LNCaP clone FGC (cell line): ENCODE data around the gene SULF2.

Experiments
- DNase-seq: peaks from one replicate; pipeline ENCODE4 v3.0.0-alpha.2; 2011; ENCODE audit warnings: low read depth
- H3K4me3 ChIP-seq: 2 replicates; pipeline ENCODE4 v1.5.1; 2011; ENCODE audit warnings: mild to moderate bottlenecking, low read depth, low read length, control low read depth
- TF ChIP-seq, protein P1 (sequence below): IDR thresholded peaks from 2 replicates; pipeline ENCODE4 v1.5.1; 2012; ENCODE audit warnings: mild to moderate bottlenecking; ENCODE audit not compliant: control insufficient read depth, insufficient read depth; ENCODE audit errors: extremely low read depth

SULF2 gene

DNA sequence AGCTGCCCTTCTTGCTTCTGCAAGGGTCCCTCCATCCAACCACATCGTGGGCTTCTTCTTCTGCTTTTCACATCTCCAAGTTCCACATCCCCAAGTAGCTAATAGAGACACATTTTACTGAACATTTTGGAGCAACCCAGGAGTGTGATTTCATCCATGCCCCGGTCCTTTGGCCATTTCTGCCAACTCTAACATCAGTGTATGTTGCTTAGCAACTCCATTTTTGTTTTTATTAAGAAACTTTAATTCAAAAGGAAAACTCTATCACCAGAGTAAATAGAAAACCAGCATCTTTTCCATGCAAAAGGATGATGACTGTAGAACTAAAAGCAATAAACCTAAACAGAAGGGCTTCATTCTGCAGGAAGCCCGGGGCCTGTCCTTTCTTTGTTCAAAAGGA, 32.7 kb upstream of the SULF2 start:
- DNase-seq, result no peak

DNA sequence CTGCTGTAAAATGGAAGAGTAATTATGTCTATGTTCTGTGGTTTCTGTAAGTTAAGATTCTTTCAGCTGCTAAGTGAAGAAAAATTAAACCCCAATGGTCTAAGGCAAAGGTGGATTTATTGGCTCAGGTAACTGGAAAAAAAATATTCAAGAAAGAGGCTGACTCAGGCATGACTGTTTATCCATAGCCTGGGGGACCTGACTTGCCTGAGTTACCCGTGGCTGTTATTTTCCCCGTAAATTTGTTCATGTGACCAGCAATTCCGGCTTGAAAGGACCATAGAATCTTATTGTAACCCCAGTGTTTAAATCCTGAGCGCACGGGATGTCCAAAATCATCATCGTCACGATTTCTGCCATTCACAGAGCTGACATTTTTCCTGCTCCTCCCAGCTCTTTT, 32.3 kb upstream of the SULF2 start:
- H3K4me3 ChIP-seq, result no peak overlapping the region
- no peak for DNase-seq
- TF ChIP-seq, protein P1, sequence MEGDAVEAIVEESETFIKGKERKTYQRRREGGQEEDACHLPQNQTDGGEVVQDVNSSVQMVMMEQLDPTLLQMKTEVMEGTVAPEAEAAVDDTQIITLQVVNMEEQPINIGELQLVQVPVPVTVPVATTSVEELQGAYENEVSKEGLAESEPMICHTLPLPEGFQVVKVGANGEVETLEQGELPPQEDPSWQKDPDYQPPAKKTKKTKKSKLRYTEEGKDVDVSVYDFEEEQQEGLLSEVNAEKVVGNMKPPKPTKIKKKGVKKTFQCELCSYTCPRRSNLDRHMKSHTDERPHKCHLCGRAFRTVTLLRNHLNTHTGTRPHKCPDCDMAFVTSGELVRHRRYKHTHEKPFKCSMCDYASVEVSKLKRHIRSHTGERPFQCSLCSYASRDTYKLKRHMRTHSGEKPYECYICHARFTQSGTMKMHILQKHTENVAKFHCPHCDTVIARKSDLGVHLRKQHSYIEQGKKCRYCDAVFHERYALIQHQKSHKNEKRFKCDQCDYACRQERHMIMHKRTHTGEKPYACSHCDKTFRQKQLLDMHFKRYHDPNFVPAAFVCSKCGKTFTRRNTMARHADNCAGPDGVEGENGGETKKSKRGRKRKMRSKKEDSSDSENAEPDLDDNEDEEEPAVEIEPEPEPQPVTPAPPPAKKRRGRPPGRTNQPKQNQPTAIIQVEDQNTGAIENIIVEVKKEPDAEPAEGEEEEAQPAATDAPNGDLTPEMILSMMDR, result no peak

More for the DNA sequence above, 32.7 kb upstream of the SULF2 start:
- no peak overlapping the region for H3K4me3 ChIP-seq
- TF ChIP-seq, protein P1, result no peak

- H3K4me3 ChIP-seq, result no peak overlapping the region
- TF ChIP-seq, protein P1, result no peak
- no peak for DNase-seq
These were observed 31.5 kb upstream of the SULF2 start for GRCh38 chr20:47816487-47817451.

GRCh38 chr20:47815866-47816265, 30.6 kb upstream of the SULF2 start:
- TF ChIP-seq, protein P1, result no peak
- no peak overlapping the region for H3K4me3 ChIP-seq
- DNase-seq, result no peak

GRCh38 chr20:47815416-47815806, 30.1 kb upstream of the SULF2 start:
- TF ChIP-seq, protein P1, result no peak
- DNase-seq, result no peak
- no peak overlapping the region for H3K4me3 ChIP-seq

DNA sequence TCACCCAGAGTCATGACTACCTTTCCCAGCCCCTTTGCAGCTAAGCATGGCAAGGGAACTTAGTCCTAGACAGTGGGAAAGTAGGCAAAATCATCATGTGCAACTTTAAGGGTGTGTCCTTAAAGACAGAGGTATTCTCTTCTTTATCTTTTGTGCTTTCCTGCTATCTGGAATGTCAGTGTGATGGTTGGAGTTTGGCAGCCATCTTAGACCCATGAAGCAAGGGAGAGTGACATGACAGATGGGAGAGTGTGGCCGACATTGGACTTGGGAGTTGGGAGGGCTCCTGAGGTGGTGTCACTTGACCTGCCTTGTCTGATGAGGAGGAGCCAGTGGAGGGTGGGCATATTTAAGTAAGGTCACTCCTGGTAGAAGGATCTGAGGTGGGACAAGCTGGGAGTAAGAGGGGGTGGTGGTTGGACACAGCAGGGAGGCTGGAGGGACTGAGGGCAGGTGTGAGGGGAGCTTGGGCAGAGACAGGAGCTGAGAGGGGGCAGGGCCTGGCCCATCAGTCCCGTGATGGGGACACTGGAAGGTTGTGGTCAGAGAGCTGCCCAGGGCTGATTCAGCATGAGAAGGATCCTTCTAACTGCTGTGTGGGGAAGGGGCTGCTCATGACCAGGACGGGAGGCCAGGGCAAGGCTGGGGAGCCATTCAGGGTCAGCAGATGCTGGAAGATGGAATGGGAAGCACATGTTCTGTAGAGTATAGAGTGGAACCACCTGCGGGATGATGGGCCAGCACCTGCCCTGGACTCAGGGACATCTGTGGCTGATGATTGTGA, 29.5 kb upstream of the SULF2 start:
- TF ChIP-seq, protein P1, result no peak
- no peak for DNase-seq
- no peak overlapping the region for H3K4me3 ChIP-seq
